ENCODE data around the gene DIS3L2. TPM values are rescaled to one million over a fixed set of nuclear protein-coding genes. Genes with fewer than 3 reads are reported as not detected.

Gene DIS3L2
- total RNA-seq, 1 donor from 2014 or later, result 24.0 TPM

- no peak overlapping the region for H3K27ac ChIP-seq (ENCODE audit: low read depth, low read length)
- H3K4me3 ChIP-seq (ENCODE audit: insufficient read depth, low read depth, low read length), result no peak overlapping the region
- H3K79me2 ChIP-seq (ENCODE audit: insufficient read depth, low read length), result peaks cover 4% of the 10 kb centered on the region
- peaks cover 20% of the 10 kb centered on the region for H3K9me3 Mint-ChIP-seq (ENCODE audit: unreplicated experiment)
- DNase-seq (ENCODE audit: low read depth) (no peak), FAIRE-seq (no peak)
- H3K27me3 Mint-ChIP-seq (ENCODE audit: low read depth, unreplicated experiment), result no peaks in the 10 kb centered on the region
- peaks cover 24% of the 10 kb centered on the region for H3K36me3 Mint-ChIP-seq (ENCODE audit: low read depth, unreplicated experiment)
- H3K4me1 Mint-ChIP-seq (ENCODE audit: low read depth, unreplicated experiment), result peaks cover 5% of the 10 kb centered on the region
- H3K4me1 ChIP-seq (ENCODE audit: insufficient read depth, low read length), result no peaks in the 10 kb centered on the region
- no peak overlapping the region for H3K27ac Mint-ChIP-seq (ENCODE audit: unreplicated experiment)
- no peak overlapping the region for H3K4me3 Mint-ChIP-seq (ENCODE audit: unreplicated experiment)
- H3K36me3 ChIP-seq (ENCODE audit: insufficient read depth, low read length), result no peaks in the 10 kb centered on the region
- peaks cover 23% of the 10 kb centered on the region for H4K20me1 ChIP-seq (ENCODE audit: insufficient read depth, low read length)
- H3K4me2 ChIP-seq (ENCODE audit: low read length), result no peak overlapping the region
- TF ChIP-seq EZH2 (IDR thresholded peaks at IDR 0.05; ENCODE audit: insufficient read depth, low read length), result no peak
- no peak for TF ChIP-seq CTCF (IDR thresholded peaks at IDR 0.05; ENCODE audit: insufficient read depth, low read depth, low read length)
- H3K9me3 ChIP-seq (ENCODE audit: insufficient read depth, low read depth, low read length), result no peaks in the 10 kb centered on the region
- no peaks in the 10 kb centered on the region for H3K27me3 ChIP-seq (ENCODE audit: insufficient read depth, low read length)
- H3K9ac ChIP-seq (ENCODE audit: low read length), result no peak overlapping the region
- H2AFZ ChIP-seq (ENCODE audit: low read depth, low read length), result no peak overlapping the region
These were observed 76.9 kb downstream of the DIS3L2 start for GRCh38 chr2:232038251-232038880.

- no peaks in the 10 kb centered on the region for H3K36me3 ChIP-seq (ENCODE audit: insufficient read depth, low read length)
- H3K4me1 Mint-ChIP-seq (ENCODE audit: low read depth, unreplicated experiment), result peaks cover 5% of the 10 kb centered on the region
- DNase-seq (ENCODE audit: low read depth) (no peak), FAIRE-seq (no peak)
- H3K4me3 ChIP-seq (ENCODE audit: insufficient read depth, low read depth, low read length), result no peak overlapping the region
- H3K27me3 ChIP-seq (ENCODE audit: insufficient read depth, low read length), result no peaks in the 10 kb centered on the region
- no peak overlapping the region for H3K4me3 Mint-ChIP-seq (ENCODE audit: unreplicated experiment)
- no peaks in the 10 kb centered on the region for H3K27me3 Mint-ChIP-seq (ENCODE audit: low read depth, unreplicated experiment)
- H3K36me3 Mint-ChIP-seq (ENCODE audit: low read depth, unreplicated experiment), result peaks cover 20% of the 10 kb centered on the region
- H3K4me1 ChIP-seq (ENCODE audit: insufficient read depth, low read length), result no peaks in the 10 kb centered on the region
- no peak overlapping the region for H3K9ac ChIP-seq (ENCODE audit: low read length)
- no peak for TF ChIP-seq CTCF (IDR thresholded peaks at IDR 0.05; ENCODE audit: insufficient read depth, low read depth, low read length)
- H3K4me2 ChIP-seq (ENCODE audit: low read length), result no peak overlapping the region
- peaks cover 4% of the 10 kb centered on the region for H3K79me2 ChIP-seq (ENCODE audit: insufficient read depth, low read length)
- peaks cover 16% of the 10 kb centered on the region for H3K9me3 Mint-ChIP-seq (ENCODE audit: unreplicated experiment)
- H2AFZ ChIP-seq (ENCODE audit: low read depth, low read length), result no peak overlapping the region
- no peaks in the 10 kb centered on the region for H3K9me3 ChIP-seq (ENCODE audit: insufficient read depth, low read depth, low read length)
- no peak overlapping the region for H3K27ac ChIP-seq (ENCODE audit: low read depth, low read length)
- H4K20me1 ChIP-seq (ENCODE audit: insufficient read depth, low read length), result peaks cover 23% of the 10 kb centered on the region
- no peak overlapping the region for H3K27ac Mint-ChIP-seq (ENCODE audit: unreplicated experiment)
These were observed 77.5 kb downstream of the DIS3L2 start for GRCh38 chr2:232038881-232039485.
